ENCODE data around the gene ADAM10. TPM values are rescaled to one million over a fixed set of nuclear protein-coding genes. Genes with fewer than 3 reads are reported as not detected.
"Not testable (repeated sequence)": the region's sequence is repeated elsewhere in the genome, so short reads cannot be mapped to it uniquely, and the experiment has no call there.

The ADAM10 gene
- total RNA-seq, 1 experiment from 2014 or later, result 107 TPM

DNA sequence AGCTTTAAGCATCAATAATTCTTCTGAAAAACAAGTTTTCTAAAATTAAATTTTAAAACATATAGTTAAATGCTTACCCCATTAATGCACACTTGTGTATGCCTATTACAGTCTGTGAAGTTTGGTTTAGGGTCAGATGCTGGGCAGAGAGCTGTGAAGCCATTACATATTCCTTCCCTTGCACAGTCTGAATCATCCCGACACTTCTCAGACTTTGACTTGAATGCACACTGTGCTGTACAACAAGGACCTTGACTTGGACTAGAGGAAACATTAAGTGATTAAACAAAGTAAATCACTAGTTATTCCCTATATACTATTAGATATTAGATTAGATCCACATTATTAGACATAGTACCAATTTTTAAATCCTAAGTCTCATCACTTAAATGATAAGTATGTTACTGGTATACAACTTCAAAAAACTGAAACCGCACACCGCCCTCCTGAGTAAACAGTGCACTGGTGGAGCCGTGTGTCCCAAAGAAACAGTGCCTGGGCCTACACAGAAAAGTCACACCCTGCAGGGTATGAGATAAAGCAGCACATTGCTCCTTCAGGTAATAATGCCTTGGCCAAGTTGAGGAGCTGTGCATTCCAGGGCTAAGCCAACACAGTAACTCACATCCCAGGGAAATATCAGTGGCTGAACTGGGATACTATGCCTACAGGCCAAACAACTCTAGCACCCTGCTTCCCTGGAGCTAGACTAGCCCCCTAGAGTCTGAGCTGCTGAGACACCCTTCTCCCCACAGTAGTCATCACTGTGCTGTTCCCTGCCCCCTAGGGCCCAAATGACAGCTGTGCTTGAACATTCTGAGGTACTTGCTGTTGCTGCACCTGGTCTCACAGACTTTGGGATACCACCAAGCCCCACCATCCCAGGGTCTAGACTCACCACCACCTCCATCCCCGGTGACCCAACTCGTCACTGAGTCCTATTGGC is 137.5 kb downstream of the ADAM10 start:
- no peak for DNase-seq (ENCODE audit: low read depth)

DNA sequence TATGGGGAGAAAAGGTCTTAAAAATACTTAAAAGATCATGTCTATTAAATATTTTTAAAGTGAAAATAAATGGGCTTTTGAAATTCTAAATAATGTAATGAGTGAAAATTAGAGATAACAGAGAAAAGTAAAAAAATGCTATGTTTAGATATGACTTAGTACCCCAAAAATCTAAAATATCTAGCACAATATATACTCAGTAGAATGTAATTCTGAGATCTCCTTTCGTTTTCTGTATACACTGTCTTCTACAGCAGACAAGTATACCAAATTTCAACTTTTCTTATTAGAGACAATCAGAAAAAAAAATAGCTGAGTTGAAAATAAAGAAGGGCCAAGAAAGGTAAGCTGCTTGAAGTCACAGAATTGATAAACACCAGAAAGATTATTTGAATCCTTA is 140.8 kb downstream of the ADAM10 start:
- DNase-seq (ENCODE audit: low read depth), result no peak

DNA sequence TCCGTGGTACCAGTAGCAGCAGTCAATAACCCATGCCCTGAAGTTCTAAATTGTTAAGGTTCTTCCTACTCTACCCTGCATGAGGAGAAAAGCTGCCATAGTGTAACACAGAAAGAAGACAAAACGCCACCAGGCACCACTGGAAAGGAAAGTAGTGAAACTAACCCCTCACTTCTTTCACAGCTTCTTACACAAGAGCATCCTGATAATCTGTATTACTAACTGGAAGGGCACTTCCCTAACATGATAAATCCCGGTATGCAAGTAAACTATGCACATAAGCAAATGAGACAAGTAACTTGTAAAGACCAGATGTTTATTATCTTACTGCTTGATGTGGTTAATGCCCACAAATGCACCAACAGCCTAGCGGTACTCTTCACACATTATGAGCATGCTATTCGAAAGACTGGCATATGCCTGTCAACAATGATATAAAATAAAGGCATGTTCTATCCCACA is 141.3 kb downstream of the ADAM10 start:
- DNase-seq (ENCODE audit: low read depth), result peak; percentile 57

DNA sequence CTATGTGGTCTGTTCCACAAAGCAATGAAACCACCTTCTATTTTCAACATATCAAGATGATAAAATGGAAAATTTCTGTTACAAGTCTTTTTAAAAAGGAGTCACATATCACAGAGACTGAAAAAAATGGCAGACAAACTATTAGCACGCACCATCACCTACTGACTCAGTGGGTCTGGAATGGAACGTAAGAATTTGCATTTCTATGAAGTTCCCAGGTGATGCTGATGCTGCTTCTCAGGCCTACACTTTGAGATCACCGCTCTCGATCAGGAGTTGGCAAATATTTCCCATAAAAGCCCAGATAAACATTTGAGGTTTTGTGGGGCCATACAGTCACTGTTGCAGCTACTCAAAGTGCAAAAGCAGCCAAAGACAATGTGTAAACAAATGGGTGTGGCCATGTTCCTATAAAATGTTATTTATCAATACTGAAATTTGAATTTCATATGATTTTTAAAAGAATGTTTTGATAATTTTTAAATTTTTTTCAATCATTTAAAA is 142.9 kb downstream of the ADAM10 start:
- peak; percentile 8 for DNase-seq (ENCODE audit: low read depth)

DNA sequence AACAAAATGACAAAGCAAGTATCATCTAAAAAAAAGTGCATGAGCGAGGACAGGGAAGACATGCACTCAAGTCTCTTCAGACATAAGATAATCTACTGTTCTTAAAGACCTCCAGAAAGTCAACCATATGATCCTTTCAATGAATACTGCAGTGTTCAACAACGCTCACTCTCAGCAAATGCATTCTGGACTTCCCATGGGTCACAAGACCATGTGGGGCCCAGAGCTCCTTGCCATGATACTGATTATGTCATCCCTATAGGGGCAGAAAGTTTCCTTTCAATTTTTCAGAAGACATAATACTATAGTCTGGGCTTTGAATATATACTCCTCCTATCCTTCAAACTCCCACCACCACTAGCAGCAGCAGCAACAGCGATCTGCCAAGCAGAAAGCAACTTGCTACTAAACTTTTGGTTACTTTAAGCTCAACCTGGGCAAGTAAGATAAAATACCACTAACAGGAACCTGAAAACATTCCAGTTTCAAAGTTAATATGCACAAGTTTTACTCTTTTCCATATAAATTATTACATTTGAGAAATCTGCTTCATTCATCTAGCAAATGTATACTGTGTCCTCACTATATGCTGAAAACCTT is 143.5 kb downstream of the ADAM10 start:
- no peak for DNase-seq (ENCODE audit: low read depth)

DNA sequence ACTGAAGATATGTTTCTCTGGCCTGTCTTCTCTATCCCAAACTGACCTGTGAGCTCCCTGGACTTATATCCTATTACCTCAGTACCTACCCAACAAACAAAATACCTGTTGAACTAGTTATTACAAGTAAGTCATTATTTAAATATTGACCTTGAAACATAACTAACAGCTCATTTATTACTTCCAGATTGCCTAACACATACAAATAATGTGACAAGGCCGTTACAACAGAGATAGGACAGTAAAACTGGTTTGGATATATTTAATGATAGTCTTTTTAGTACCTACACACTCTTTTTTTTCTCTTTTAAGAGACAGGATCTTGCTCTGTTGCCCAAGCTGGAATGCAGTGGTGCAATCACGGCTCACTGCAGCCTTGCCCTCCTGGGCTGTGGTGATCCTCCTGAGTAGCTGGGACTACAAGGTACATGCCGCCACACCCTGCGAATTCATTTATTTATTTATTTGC is 145.0 kb downstream of the ADAM10 start:
- DNase-seq (ENCODE audit: low read depth), result no peak

DNA sequence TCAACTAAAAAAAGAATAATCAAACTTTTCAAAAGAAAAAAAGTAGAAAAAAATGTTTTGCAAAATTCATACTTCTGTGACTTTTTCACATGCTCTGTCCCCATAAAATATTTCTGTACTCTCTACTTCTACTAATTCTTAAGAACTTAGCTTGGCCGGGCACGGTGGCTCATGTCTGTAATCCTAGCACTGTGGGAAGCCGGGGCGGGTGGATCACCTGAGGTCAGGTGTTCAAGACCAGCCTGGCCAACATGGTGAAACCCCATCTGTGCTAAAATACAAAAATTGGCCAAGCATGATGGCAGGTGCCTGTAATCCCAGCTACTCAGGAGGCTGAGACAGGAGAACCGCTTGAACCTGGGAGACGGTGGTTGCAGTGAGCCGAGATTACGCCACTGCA is 145.6 kb downstream of the ADAM10 start:
- not testable (repeated sequence) for DNase-seq (ENCODE audit: low read depth)

DNA sequence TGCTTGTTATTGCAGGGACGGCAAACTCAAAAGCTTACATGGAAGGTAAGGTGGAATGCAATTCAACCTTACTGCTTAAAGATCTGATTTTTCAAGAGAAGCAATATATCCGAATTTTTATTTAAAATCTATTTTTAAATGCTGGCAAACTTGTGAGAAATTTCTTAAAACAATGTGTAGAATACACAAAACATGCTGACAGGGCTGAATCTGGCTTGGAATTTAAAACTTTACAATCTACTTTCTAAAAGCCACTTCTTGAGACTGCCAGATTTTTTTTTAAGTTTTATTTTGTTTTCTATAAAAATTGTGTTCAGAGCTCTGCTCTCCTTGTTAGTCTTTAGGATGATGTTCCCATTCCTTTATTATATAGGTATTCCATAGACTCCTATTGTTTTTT is 146.7 kb downstream of the ADAM10 start:
- DNase-seq (ENCODE audit: low read depth), result no peak

DNA sequence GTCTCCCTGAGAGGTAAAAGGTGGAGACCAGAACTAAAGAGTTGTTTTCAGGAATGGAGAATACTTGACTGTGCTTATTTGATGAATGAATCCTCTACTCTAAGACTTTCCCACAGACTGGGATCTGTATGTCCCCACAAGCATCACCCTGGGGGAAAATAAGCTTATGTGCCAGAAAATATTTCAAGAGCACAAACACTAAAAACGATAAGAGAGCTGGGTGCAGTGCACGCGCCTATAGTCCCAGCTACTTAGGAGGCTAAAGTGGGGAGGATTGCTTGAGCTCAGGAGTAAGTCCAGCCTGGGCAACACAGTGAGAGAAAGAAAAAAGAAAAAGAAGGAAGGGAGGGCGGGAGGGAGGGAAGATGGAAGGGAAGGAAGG is 150.7 kb downstream of the ADAM10 start:
- no peak for DNase-seq (ENCODE audit: low read depth)

DNA sequence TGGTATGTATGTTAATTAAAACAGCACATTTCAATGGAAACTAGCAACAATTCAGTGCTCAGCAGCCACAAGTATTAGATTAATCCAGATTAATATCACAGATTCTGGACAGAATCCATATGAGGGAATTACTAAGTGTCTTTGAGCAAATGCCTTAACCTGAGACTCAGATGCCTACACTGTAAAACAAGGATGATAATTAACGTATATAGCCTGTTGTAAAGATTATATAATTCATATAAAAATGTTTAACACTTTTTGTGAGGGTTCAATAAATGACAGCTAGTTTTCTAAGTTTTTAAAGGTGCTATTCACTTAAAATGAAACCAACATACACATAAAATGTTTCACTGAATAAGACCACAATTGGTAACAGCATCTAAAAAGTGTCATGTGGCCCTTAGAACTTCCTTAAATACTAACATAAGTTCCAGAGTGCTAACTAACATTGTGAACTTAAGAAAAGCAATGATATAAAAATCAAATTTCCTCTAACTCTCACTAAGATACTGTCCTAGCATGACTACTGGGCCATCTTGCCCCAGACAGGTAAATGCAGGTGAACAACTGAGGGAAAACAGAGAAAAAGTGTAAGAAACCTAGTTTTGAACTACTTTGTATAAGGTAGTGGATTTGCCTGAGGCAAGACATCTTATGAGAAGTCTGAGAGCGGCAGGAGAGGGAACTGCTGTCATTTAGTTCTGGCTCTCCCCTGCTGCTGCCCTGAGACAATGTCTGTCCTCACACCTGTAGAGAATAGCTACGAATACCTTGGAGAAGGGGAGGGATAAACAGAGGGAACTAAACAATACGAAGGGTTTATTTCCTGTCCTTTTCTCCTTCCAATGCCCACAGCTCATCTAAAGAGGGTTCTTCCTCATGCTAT is 151.3 kb downstream of the ADAM10 start:
- DNase-seq (ENCODE audit: low read depth), result no peak

DNA sequence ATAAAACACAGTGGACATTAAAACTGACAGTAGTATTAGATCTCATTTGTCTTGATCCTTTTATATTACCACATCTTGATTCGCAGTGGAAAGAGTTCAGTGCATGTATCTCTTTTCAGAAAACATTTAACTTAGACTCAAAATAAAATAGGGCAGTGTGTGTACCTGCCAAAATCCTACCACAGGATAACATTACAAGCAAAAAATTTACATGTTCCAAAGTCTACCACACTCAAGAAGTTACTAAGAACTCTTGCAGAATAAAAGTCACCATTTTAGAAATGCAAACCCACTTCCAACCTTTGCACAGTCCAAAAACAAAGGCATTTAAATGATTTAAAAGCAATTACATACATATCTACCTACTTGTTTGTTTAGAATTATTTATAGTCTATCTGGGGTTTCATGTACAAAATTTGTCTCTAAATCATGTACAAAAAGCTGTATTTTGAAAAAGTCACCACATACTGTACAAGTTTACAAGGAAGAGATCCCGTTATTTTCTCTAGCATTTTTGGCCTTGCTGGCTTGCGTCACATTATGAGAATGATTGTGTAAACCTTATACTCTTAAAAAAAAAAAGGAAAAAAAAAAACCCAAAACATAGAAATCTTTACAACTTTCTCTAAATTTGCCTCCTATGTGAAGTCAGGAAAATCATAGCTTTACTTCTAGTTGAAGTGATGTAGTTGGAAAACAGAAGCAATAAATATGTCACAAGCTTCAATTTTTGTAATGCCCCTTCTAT is 153.8 kb downstream of the ADAM10 start:
- no peak for DNase-seq (ENCODE audit: low read depth)

DNA sequence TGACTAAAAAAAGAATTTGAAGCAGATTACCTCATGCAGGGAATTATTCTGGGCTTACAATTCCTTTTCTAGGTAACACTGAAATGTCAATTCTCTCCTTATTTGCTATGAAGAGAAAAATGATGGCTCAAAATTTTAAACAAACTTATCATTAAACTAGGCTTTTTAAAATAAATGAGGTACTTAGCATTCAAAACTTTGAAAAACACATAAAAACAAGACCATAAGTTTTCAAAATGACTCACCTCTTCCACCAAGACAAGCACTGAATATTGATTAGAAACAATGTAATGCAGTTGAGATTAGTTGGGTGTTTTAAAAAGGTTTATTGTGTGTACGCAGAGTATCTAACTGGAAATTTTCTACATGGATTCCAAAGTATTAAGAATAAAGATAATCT is 154.6 kb downstream of the ADAM10 start:
- DNase-seq (ENCODE audit: low read depth), result no peak

DNA sequence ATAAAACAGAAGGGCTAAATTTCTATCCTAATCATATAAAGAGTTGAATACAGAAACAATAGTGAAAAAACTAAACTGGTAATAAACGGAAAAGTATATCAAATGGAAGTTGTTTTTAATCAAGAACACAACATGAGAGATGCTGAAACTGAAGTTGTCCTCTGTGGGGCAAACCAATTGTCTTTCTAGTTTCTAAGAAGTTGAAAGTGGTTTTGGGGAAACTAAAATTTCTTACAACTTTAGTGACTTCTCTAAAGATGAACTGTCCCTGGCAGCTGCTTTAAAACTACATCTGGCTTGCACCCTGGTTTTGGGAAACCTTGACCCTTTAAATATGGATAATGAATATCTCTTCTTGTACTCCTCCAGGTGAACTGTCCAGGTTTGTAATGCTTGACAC is 155.6 kb downstream of the ADAM10 start:
- DNase-seq (ENCODE audit: low read depth), result no peak

DNA sequence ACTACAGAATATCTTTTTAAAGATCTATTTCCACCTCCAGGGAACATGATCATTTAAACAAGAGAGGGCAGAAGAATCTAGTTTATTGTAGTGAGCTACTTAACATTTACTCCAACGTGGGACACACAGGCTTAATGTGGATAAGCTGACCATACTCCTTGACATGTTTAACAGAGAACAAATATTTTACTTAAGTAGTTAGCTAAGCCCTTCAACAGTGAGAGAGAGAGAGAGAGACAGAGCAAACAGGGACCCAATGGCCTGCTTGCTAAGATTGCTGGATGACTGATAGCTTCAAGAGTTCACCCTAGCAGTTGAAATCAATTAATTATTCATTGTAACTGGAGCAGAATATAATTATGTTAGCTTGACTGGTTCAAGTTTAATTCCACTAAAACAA is 158.6 kb downstream of the ADAM10 start:
- no peak for DNase-seq (ENCODE audit: low read depth)

DNA sequence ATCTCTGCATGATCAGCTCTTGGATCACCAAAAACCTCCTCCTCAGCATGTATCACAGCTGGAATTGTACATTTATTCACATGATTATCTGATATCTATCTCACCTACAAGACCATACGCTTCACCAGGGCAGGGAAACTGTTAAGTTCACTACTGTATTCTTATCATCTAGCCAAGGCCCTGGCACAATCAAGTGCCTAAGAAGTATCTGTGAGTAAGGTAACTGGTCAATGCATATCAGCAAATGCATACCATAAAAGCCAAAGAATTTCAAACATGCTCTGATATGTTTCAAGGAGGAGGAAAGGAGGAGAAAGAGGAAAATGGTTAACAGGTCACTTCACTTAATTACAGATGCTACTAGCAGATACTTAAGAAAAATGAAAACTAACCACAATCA is 159.3 kb downstream of the ADAM10 start:
- no peak for DNase-seq (ENCODE audit: low read depth)

DNA sequence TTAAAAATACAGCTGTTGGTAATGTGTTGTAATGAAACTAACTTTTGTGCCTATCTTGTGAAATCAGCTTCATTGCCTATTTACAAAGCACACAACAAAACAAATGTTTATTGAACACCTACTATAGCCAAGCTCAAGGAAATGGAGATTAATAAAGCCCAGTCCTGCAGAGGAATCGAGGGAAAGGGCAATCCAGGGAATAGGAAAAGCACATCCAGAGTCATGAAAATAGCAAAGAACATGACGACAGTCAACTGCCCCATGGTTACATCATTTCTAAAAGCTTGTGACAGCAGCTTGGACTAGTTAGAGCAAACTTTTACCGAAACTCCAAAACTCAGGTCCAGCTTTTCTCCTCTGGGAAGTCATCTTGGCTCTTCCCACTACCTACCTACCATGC is 160.5 kb downstream of the ADAM10 start:
- DNase-seq (ENCODE audit: low read depth), result no peak

DNA sequence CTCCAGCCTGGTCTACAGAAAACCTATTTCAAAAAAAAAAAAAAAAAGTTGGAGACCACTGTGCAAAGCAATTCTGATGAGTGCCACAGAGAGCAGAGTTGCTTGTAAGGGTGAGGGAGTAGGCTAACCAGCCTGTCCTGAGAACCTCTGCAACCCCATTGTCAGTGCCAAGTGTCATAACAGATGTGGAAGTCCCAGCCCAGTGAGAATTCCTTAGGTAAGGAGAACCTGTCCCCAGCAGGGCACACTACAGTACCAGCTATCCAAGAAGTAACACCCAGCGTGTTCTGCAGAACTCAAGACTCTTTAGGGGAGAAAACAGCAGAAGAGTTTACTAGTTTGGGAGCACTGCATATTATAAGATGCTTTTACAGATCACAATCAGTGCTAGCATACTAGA is 161.4 kb downstream of the ADAM10 start:
- DNase-seq (ENCODE audit: low read depth), result no peak

DNA sequence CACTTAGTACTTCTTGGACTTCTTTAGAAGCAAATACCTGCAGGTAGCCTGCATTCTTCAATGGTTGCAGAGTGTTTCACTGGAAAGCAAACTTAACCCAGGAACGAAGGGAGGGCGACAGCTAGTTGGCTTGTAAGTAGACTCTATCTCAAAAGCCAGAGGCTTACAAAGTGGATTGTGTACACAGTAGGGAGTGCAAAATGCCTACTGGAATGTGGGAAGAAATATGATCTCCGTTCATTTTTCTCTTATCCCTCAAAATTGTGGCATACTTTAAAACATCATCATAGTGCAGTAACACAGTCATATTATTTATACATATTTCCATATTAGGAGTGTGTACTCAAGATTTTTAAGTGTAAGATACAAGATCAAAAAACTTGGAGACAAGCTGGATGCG is 162.0 kb downstream of the ADAM10 start:
- no peak for DNase-seq (ENCODE audit: low read depth)

DNA sequence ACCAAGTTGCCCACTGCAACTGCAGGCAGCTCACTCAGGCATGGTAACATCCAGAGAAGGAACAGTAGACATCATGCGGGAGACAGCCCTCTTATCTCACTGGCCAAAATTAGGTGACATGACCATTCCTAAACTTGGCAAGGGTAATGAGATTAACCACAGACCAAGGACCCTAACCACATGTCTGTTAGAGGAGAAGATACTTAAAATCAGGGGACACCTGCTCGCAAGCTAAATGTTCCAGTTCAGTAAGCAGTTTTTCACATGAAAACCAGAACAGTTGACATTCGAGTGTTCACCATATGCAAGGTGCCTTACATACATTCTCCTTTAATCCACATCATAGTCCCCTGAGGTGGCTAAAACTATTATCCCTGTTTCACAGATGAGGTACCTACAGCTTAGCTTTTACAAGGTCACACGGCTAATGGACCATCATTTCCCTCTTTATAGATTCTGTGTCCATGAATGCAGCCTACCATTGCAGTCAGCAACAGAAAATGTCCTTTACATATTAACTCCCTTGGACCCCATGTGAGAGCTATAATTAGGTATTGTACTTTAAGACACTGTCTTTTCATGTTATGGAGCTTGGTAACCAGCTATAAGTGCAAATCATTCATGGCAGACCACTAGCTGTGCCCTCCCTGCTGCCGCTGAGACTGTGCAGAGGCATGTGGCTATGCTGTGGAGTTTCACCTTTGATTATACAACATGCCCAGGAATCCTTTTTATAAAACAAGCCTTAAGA is 163.6 kb downstream of the ADAM10 start:
- no peak for DNase-seq (ENCODE audit: low read depth)

DNA sequence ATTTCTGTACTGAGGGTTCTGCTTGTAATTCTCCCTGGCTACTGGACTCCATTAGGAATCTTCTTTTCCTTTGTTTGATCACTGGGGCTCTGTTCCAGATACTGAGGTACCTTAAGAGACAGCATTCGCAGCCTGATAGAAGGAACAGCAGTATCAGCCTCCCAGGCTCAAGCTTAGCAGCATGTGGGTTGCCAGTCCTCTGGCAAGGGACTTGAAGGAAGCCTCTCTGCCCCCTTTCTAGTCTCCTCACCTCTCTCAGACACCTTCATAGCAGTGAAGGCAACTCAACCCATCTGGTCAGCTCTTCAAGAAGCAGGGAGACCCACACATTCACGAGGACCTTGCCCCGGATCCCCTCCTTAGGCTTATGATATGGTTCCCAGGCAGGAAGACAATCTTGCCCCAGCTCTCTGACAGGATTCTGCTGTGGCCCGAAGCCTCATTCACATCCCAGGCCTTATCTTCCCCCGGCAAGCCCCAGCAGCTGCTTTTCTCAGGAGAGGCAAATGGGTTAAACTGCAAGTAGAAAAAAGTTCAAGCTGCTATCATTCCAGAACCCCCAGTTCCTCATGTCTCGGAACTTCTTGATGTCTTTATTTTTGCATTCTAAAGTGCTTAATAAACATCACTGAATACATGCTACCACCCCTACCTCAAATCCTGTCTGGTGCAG is 164.6 kb downstream of the ADAM10 start:
- no peak for DNase-seq (ENCODE audit: low read depth)

All from M059J (cell line).